ENCODE data around the gene SREBF2. TPM values are rescaled to one million over a fixed set of nuclear protein-coding genes. Genes with fewer than 3 reads are reported as not detected.

The SREBF2 gene
- polyA plus RNA-seq, 1 donor from 2014 or later: 73.0 TPM

- Histone ChIP-seq H3K27ac (ENCODE audit: low read length) (no peak overlapping the region), H3K9ac (ENCODE audit: low read length) (no peak overlapping the region), H3K27me3 (ENCODE audit: insufficient read depth, low read depth, low read length) (no peaks in the 10 kb centered on the region), H3K4me3 (ENCODE audit: low read length) (no peak overlapping the region), H3K4me2 (ENCODE audit: low read length) (no peak overlapping the region), H3K36me3 (ENCODE audit: insufficient read depth, low read length) (no peaks in the 10 kb centered on the region), H3K9me3 (ENCODE audit: low read length) (no peaks in the 10 kb centered on the region), H2AFZ (ENCODE audit: low read depth, low read length) (no peak overlapping the region), H4K20me1 (ENCODE audit: insufficient read depth) (no peaks in the 10 kb centered on the region), H3K79me2 (replicated peaks; ENCODE audit: insufficient read depth, low read length) (no peaks in the 10 kb centered on the region), H3F3A (ENCODE audit: insufficient read depth, low read length, poor library complexity, severe bottlenecking) (no peaks in the 10 kb centered on the region), H3K9me2 (ENCODE audit: insufficient read depth, low read length) (no peaks in the 10 kb centered on the region)
- no peak for TF ChIP-seq EP300 (conservative IDR thresholded peaks at IDR 0.05; ENCODE audit: poor library complexity, severe bottlenecking)
- no peak for TF ChIP-seq CTCF (IDR thresholded peaks at IDR 0.05; ENCODE audit: poor library complexity, severe bottlenecking)
- TF ChIP-seq REST (IDR thresholded peaks at IDR 0.05; ENCODE audit: borderline replicate concordance): no peak
- no peak for TF ChIP-seq EZH2 (IDR thresholded peaks at IDR 0.05; ENCODE audit: borderline replicate concordance, insufficient read depth, low read length, poor library complexity, severe bottlenecking)
- TF ChIP-seq RAD21 (conservative IDR thresholded peaks at IDR 0.05): no peak
- TF ChIP-seq POLR2AphosphoS5 (IDR thresholded peaks at IDR 0.05): no peak
- TF ChIP-seq TAF1 (IDR thresholded peaks at IDR 0.05; ENCODE audit: low read depth): no peak
- no peak for TF ChIP-seq SMC3 (conservative IDR thresholded peaks at IDR 0.05; ENCODE audit: poor library complexity)
- no peak for TF ChIP-seq MXI1 (conservative IDR thresholded peaks at IDR 0.05; ENCODE audit: poor library complexity, severe bottlenecking)
Measured at GRCh38 chr22:41934284-41935014, 101.5 kb downstream of the SREBF2 start.

- no peak overlapping the region for H3K9ac ChIP-seq (ENCODE audit: low read length)
- H3K79me2 ChIP-seq (replicated peaks; ENCODE audit: insufficient read depth, low read length): no peaks in the 10 kb centered on the region
- no peaks in the 10 kb centered on the region for H3K9me3 ChIP-seq (ENCODE audit: low read length)
- no peaks in the 10 kb centered on the region for H3K27me3 ChIP-seq (ENCODE audit: insufficient read depth, low read depth, low read length)
- H3K4me2 ChIP-seq (ENCODE audit: low read length): no peak overlapping the region
- no peaks in the 10 kb centered on the region for H3K36me3 ChIP-seq (ENCODE audit: insufficient read depth, low read length)
- H2AFZ ChIP-seq (ENCODE audit: low read depth, low read length): no peak overlapping the region
- H3K27ac ChIP-seq (ENCODE audit: low read length): no peak overlapping the region
- H3K9me2 ChIP-seq (ENCODE audit: insufficient read depth, low read length): no peaks in the 10 kb centered on the region
- no peak overlapping the region for H3K4me3 ChIP-seq (ENCODE audit: low read length)
- no peaks in the 10 kb centered on the region for H4K20me1 ChIP-seq (ENCODE audit: insufficient read depth)
- TF ChIP-seq TAF1 (IDR thresholded peaks at IDR 0.05; ENCODE audit: low read depth) (no peak), RAD21 (conservative IDR thresholded peaks at IDR 0.05) (no peak), EP300 (conservative IDR thresholded peaks at IDR 0.05; ENCODE audit: poor library complexity, severe bottlenecking) (no peak), REST (IDR thresholded peaks at IDR 0.05; ENCODE audit: borderline replicate concordance) (no peak), MXI1 (conservative IDR thresholded peaks at IDR 0.05; ENCODE audit: poor library complexity, severe bottlenecking) (no peak), SMC3 (conservative IDR thresholded peaks at IDR 0.05; ENCODE audit: poor library complexity) (no peak), CTCF (IDR thresholded peaks at IDR 0.05; ENCODE audit: poor library complexity, severe bottlenecking) (no peak), POLR2AphosphoS5 (IDR thresholded peaks at IDR 0.05) (no peak)
- no peaks in the 10 kb centered on the region for H3F3A ChIP-seq (ENCODE audit: insufficient read depth, low read length, poor library complexity, severe bottlenecking)
Measured at GRCh38 chr22:41935015-41935351, 102.1 kb downstream of the SREBF2 start.
